GM12875 (cell line): Measurements from ENCODE around the gene MMP24.

Source experiments
- H3K4me3 ChIP-seq: one replicate; pipeline ENCODE4 v1.5.1; 2011; ENCODE audit warnings: low read depth, low read length, control low read depth
- CTCF ChIP-seq: IDR thresholded peaks from 2 replicates; pipeline ENCODE4 v1.5.1; 2011; ENCODE audit warnings: low read depth, mild to moderate bottlenecking, control low read depth, inconsistent platforms, low read length, moderate library complexity, borderline replicate concordance; ENCODE audit not compliant: insufficient read depth

Gene MMP24

DNA sequence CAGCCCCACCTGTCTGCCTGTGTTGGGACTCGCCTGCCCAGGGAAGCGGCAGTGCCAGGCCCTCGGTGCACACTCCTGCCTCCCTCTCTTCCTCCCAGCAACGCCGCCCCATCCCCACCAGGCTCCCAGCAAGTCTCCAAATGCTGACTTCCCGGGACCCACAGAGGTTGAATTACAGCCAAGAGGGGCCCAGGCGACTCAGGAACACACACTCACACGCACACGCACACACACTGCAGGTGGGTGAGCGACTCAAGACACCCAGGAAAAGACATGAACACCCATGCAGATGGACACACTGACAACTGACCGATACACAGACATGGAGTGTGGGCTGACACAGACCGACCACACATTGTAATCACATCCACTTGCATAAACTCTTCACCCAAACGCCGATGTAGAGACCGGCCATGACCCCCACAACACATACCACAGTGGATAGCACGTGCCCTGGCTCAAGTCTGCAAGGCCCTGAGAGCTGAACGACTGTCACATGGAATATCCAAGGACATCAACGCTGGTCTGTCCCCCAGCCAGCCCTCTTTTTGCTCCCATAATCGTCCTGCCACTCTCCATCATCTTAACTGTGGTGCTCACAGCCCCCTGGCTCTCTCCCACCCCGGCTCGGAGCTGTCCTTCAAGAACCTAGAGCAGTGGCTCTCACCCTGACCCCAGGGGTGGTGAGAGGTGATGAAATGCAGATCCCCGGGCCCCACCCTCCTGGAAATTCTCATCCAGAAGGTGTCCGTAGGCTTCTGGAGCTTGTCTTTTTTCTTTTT lies 66.2 kb downstream of the MMP24 start:
- H3K4me3 ChIP-seq, result no peak overlapping the region
- TF ChIP-seq CTCF, result no peak

DNA sequence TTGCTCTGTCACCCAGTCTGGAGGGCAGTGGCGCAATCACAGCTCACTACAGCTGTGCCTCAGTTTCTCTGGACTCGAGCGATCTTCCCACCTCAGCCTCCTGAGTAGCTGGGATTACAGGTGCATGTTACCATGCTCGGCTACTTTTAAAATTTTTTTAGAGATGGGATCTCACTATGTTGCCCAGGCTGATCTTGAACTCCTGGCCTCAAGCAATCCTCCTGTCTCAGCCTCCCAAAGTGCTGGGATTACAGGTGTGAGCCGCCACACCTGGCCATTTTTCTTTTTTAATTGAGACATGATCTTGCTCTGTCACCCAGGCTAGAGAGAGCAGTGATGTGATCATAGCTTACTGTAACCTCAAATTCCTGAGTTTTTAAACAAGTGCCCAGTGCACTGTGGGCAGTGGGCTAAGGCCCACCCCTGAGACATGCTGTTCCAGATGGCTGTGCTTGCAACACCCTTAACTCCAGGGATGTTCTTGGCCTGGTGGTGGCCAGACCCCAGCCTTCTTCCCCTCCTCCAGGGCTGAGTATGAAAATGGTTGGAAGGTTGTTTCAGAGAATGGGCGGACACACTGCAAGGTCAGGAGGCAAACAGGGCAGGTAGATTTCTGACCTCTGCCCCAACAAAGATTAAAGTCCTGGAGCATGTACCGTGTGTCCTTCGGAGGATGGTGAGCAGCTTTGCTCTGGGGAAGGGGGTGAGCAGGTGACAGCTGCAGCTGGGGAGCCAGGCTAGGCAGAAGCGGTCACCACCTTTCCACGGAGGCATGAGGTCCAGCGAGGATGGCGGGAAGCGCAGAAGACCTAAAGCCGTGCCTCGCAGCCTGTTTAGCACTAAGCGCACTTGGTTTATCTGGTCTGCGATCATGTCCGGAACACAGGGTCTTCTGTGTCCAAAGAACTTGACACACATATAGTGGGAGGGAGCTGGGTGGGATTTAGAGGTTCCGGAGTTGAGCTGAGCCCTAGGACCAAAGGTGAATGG lies 67.1 kb downstream of the MMP24 start:
- no peak overlapping the region for H3K4me3 ChIP-seq
- TF ChIP-seq CTCF, result no peak

- no peak overlapping the region for H3K4me3 ChIP-seq
- no peak for TF ChIP-seq CTCF
Observed at GRCh38 chr20:35294293-35294685, 67.8 kb downstream of the MMP24 start.

GRCh38 chr20:35295058-35295457 lies 68.6 kb downstream of the MMP24 start:
- H3K4me3 ChIP-seq, result no peak overlapping the region
- TF ChIP-seq CTCF, result no peak

DNA sequence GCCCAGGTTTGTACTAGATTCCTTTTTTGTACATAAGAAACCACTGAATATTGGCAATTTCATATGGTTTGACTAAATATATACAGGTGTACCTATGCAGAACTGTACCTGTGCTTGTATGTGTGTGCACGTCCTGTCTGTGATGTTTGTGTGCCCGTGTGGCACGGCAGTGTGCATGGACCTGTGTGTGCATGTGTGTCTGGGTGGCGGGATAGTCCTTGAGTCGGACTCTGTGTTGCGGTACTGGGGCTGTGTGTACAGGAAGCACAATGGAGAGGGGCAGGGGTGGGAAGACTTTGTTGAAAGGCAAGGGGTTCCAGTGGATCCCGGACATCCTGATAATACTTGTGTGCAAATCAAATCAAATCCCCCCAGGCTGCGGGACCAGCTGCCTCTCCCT lies 69.2 kb downstream of the MMP24 start:
- TF ChIP-seq CTCF, result no peak
- no peak overlapping the region for H3K4me3 ChIP-seq

GRCh38 chr20:35296101-35296554 lies 69.6 kb downstream of the MMP24 start:
- no peak overlapping the region for H3K4me3 ChIP-seq
- TF ChIP-seq CTCF, result no peak

- no peak overlapping the region for H3K4me3 ChIP-seq
- no peak for TF ChIP-seq CTCF
Observed at GRCh38 chr20:35297155-35297554, 70.7 kb downstream of the MMP24 start.
